Uterus (tissue), 2 donors: Measurements from ENCODE around the gene SALL3.

Experiments
- POLR2A ChIP-seq, 2 donors: fragments of 450-650 bp; IDR thresholded peaks; one replicate each; pipeline ENCODE4 v1.6.1; 2016; ENCODE audit warnings: antibody characterized with exemption in 2 of 2, mild to moderate bottlenecking in 1 of 2, moderate library complexity in 1 of 2
- TF ChIP-seq, protein P1 (sequence below), 4 experiments: fragments of 200-600 bp in 2 of 4; fragments of 450-650 bp in 2 of 4; sonication (generic) in 2 of 4; IDR thresholded peaks; one replicate each; pipeline ENCODE4 v1.5.1; 2016 to 2019; ENCODE audit warnings: antibody characterized with exemption in 4 of 4, mild to moderate bottlenecking in 2 of 4, moderate library complexity in 1 of 4

DNA sequence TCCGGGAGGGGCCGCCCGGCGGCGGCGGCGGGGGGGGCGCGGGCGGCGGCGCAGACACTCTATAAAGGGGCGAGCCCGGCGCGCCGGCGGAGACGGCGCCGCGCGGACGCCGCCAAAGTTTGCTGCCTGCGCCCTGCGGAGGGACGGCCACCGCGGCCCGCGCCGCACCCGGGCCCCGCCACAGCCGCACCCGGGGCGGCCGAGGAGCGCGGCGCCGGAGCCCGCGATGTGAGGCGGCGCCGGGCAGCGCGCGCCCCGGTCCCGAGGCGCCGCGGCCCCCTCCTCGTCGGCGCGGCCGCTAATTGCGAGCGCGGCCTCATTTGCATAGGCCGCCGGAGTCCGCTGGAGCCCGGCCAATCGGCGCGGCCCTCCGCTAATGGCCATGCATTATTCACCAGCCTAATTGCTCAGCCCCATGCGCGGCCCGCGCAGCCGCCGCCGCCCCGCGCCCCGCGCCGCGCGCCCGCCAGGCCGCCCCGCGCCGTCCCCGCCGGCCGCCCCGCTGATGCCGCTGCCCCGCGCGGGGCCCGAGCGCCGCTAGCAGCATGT, at the start of gene SALL3:
- TF ChIP-seq, protein P1, sequence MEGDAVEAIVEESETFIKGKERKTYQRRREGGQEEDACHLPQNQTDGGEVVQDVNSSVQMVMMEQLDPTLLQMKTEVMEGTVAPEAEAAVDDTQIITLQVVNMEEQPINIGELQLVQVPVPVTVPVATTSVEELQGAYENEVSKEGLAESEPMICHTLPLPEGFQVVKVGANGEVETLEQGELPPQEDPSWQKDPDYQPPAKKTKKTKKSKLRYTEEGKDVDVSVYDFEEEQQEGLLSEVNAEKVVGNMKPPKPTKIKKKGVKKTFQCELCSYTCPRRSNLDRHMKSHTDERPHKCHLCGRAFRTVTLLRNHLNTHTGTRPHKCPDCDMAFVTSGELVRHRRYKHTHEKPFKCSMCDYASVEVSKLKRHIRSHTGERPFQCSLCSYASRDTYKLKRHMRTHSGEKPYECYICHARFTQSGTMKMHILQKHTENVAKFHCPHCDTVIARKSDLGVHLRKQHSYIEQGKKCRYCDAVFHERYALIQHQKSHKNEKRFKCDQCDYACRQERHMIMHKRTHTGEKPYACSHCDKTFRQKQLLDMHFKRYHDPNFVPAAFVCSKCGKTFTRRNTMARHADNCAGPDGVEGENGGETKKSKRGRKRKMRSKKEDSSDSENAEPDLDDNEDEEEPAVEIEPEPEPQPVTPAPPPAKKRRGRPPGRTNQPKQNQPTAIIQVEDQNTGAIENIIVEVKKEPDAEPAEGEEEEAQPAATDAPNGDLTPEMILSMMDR (IDR thresholded peaks at IDR 0.05), result no peak
- no peak for TF ChIP-seq POLR2A (IDR thresholded peaks at IDR 0.05)
